Trophoblast cell (in vitro differentiated cells and primary cell): ENCODE measurements around the gene RIPOR3.
"Not testable (repeated sequence)": the region's sequence is repeated elsewhere in the genome, so short reads cannot be mapped to it uniquely, and the experiment has no call there.

Source experiments
- DNase-seq, 2 donors: peaks; one replicate each; pipeline ENCODE4 v3.0.0-alpha.2; 2016
- H2AFZ ChIP-seq: 2 replicates; pipeline ENCODE4 v1.6.1; 2013; ENCODE audit warnings: low read length, moderate library complexity, mild to moderate bottlenecking; ENCODE audit not compliant: insufficient read depth, poor library complexity
- H2AK5ac ChIP-seq: 2 replicates; pipeline ENCODE4 v1.6.1; 2013; ENCODE audit warnings: mild to moderate bottlenecking, low read length
- H2BK120ac ChIP-seq: 2 replicates; pipeline ENCODE4 v1.6.1; 2013; ENCODE audit warnings: low read length, mild to moderate bottlenecking, moderate library complexity; ENCODE audit not compliant: insufficient read depth, poor library complexity
- H2BK12ac ChIP-seq: 2 replicates; pipeline ENCODE4 v1.6.1; 2013; ENCODE audit warnings: mild to moderate bottlenecking, low read length, moderate library complexity
- H2BK5ac ChIP-seq: 2 replicates; pipeline ENCODE4 v1.6.1; 2013; ENCODE audit warnings: low read length, low read depth, moderate library complexity, mild to moderate bottlenecking; ENCODE audit not compliant: poor library complexity
- H3K14ac ChIP-seq: 2 replicates; pipeline ENCODE4 v1.6.1; 2013; ENCODE audit warnings: mild to moderate bottlenecking, low read length
- H3K18ac ChIP-seq: 2 replicates; pipeline ENCODE4 v1.6.1; 2013; ENCODE audit warnings: mild to moderate bottlenecking, low read length
- H3K23ac ChIP-seq: 2 replicates; pipeline ENCODE4 v1.6.1; 2013; ENCODE audit warnings: low read length
- H3K27ac ChIP-seq: 2 replicates; pipeline ENCODE4 v1.5.1; 2013; ENCODE audit warnings: low read depth, mild to moderate bottlenecking, inconsistent platforms, low read length, moderate library complexity
- H3K27me3 ChIP-seq: 2 replicates; pipeline ENCODE4 v1.6.1; 2013; ENCODE audit warnings: inconsistent platforms, mild to moderate bottlenecking, low read length, moderate library complexity; ENCODE audit not compliant: insufficient read depth
- H3K36me3 ChIP-seq, 2 experiments: 1 replicate in 1 of 2; 2 replicates in 1 of 2; pipeline ENCODE4 v1.6.1; 2013; ENCODE audit warnings: low read length in 2 of 2, mild to moderate bottlenecking in 2 of 2, moderate library complexity in 1 of 2; ENCODE audit not compliant: insufficient read depth in 2 of 2, control insufficient read depth in 1 of 2
- H3K4ac ChIP-seq: 2 replicates; pipeline ENCODE4 v1.6.1; 2013; ENCODE audit warnings: low read depth, mild to moderate bottlenecking, low read length, moderate library complexity
- H3K4me1 ChIP-seq, 2 experiments: 1 replicate in 1 of 2; 2 replicates in 1 of 2; pipeline ENCODE4 v1.6.1; 2013; ENCODE audit warnings: low read length in 2 of 2, mild to moderate bottlenecking in 2 of 2, moderate library complexity in 1 of 2; ENCODE audit not compliant: insufficient read depth in 2 of 2, control insufficient read depth in 1 of 2
- H3K4me2 ChIP-seq: 2 replicates; pipeline ENCODE4 v1.6.1; 2013; ENCODE audit warnings: inconsistent platforms, mild to moderate bottlenecking, low read length, moderate library complexity
- H3K4me3 ChIP-seq: 2 replicates; pipeline ENCODE4 v1.5.1; 2013; ENCODE audit warnings: mild to moderate bottlenecking, low read depth, low read length, inconsistent platforms
- H3K79me1 ChIP-seq: one replicate; pipeline ENCODE4 v1.6.1; 2013; ENCODE audit warnings: low read length
- H3K79me2 ChIP-seq: 2 replicates; pipeline ENCODE4 v1.6.1; 2013; ENCODE audit warnings: low read length, mild to moderate bottlenecking; ENCODE audit not compliant: control insufficient read depth, insufficient read depth, poor library complexity
- H3K9ac ChIP-seq: 2 replicates; pipeline ENCODE4 v1.6.1; 2013; ENCODE audit warnings: mild to moderate bottlenecking, low read length
- H3K9me3 ChIP-seq: 2 replicates; pipeline ENCODE4 v1.6.1; 2013; ENCODE audit warnings: low read depth, mild to moderate bottlenecking, control low read depth, inconsistent platforms, low read length; ENCODE audit not compliant: insufficient read depth
- H4K12ac ChIP-seq: 2 replicates; pipeline ENCODE4 v1.6.1; 2013; ENCODE audit warnings: low read depth, mild to moderate bottlenecking, low read length, moderate library complexity
- H4K8ac ChIP-seq: 2 replicates; pipeline ENCODE4 v1.6.1; 2013; ENCODE audit warnings: low read depth, mild to moderate bottlenecking, low read length, moderate library complexity
- H4K91ac ChIP-seq: one replicate; pipeline ENCODE4 v1.6.1; 2013; ENCODE audit warnings: low read depth, mild to moderate bottlenecking, low read length, moderate library complexity
- WGBS: extraction: QIAGEN DNeasy Blood & Tissue Kit; methylation state at CpG from one replicate; pipeline ENCODE4 v1.1.7; 2013; ENCODE audit warnings: missing lambda C conversion rate; ENCODE audit not compliant: insufficient read length, insufficient coverage; ENCODE audit errors: extremely low coverage; 5-methylcytosine and 5-hydroxymethylcytosine counted together

RIPOR3 gene

DNA sequence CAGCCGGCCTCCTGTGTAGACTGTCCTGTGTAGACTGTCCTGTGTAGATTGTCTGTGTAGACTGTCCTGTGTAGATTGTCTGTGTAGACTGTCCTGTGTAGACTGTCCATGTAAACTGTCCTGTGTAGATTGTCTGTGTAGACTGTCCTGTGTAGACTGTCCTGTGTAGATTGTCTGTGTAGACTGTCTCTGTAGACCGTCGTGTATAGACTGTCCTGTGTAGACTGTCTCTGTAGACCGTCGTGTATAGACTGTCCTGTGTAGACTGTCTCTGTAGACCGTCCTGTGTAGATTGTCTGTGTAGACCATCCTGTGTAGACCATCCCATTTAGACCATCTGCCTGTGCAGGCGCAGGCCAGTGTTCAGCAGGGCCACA is 121.9 kb downstream of the RIPOR3 start:
- H3K4me1 ChIP-seq = not testable (repeated sequence)
- H2AK5ac ChIP-seq = peak overlapping the region; percentile 34

DNA sequence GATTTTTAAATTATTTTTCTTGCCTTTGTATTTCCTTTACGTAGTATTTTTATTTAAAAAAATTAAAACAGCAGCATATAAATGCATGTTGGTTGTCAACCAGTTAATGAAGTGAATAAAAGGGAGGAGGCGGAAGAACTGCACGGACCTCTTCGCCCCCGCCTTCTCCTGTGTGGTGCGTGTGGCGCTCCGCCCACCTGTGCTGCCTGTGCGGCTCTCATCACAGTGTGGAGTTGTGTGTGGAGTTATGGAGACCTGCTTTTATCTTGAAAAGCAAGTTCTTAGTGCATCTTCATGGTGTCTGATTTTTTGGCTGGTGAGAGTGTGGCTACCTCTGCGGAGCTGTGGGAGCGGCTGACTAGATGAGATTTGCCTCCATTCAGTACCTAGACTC is 122.8 kb downstream of the RIPOR3 start:
- no peak overlapping the region for H4K8ac ChIP-seq
- H3K18ac ChIP-seq = no peak overlapping the region
- WGBS = no CpG with 5 or more reads among the region's 11 CpGs
- no peak overlapping the region for H3K4me3 ChIP-seq
- peaks cover 2% of the 10 kb centered on the region for H3K79me1 ChIP-seq
- no peak overlapping the region for H3K4ac ChIP-seq
- no peak overlapping the region for H2BK5ac ChIP-seq
- no peak overlapping the region for H4K91ac ChIP-seq
- no peak overlapping the region for H2AFZ ChIP-seq
- no peaks in the 10 kb centered on the region for H3K27me3 ChIP-seq
- H3K27ac ChIP-seq = no peak overlapping the region
- no peaks in the 10 kb centered on the region for H3K79me2 ChIP-seq
- no peak overlapping the region for H3K9ac ChIP-seq
- no peak for DNase-seq
- peaks cover 4 to 5% of the 10 kb centered on the region in 2 experiments for H3K4me1 ChIP-seq
- H3K4me2 ChIP-seq = no peak overlapping the region
- no peak overlapping the region for H4K12ac ChIP-seq
- H2BK12ac ChIP-seq = no peak overlapping the region
- no peak overlapping the region for H3K14ac ChIP-seq
- no peak overlapping the region for H2AK5ac ChIP-seq
- H3K36me3 ChIP-seq = peaks cover 15 to 25% of the 10 kb centered on the region in 2 experiments
- no peak overlapping the region for H2BK120ac ChIP-seq
- H3K9me3 ChIP-seq = no peaks in the 10 kb centered on the region
- no peak overlapping the region for H3K23ac ChIP-seq

More for the DNA sequence above, 121.9 kb downstream of the RIPOR3 start:
- H4K8ac ChIP-seq, H2BK5ac ChIP-seq, DNase-seq, H3K79me2 ChIP-seq, H3K4me3 ChIP-seq, H3K4ac ChIP-seq, H3K4me2 ChIP-seq, H3K23ac ChIP-seq, H3K27me3 ChIP-seq, H3K9ac ChIP-seq, H2BK12ac ChIP-seq, H3K9me3 ChIP-seq, H3K79me1 ChIP-seq, H4K91ac ChIP-seq, H2AFZ ChIP-seq: not testable (repeated sequence)
- WGBS = no CpG with 5 or more reads among the region's 7 CpGs
- Histone ChIP-seq H3K36me3 (peaks cover 18 to 28% of the 10 kb centered on the region in 2 experiments), H3K27ac (peak overlapping the region; percentile 0), H3K18ac (peak overlapping the region; percentile 9), H3K14ac (peak overlapping the region; percentile 16), H4K12ac (peak overlapping the region; percentile 52), H2BK120ac (peak overlapping the region; percentile 10)

DNA sequence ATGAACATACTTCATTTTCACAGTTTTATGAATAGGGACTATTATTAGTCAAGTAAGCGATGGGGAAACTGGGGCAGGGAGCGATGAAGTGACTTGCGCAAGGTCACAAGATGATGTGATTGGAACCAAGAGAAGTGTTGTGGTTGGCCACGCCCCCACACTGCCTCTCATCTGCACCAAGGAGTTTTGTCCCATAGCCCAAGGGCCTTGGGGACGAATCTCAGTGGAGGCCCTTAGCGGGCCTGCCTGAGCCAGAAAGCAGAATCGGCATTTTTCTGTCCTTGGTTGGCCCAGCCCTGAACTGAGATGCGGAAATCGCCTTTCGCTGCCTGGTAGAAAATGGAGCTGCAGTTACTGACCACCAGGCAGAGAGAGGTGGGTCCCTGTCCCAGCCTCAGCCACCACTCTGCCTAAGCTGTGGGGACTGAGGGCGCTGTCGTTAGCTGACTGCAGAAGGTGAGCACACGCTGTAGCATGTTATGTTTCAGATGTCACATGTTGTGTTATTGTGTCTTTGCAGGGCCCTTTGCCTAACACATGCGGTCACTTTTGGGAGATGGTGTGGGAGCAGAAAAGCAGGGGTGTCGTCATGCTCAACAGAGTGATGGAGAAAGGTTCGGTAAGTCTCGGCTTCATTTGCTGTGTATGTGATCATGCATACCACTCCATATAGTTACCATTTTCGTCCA is 123.3 kb downstream of the RIPOR3 start:
- no peaks in the 10 kb centered on the region for H3K79me2 ChIP-seq
- no peak overlapping the region for H3K27ac ChIP-seq
- H3K14ac ChIP-seq = no peak overlapping the region
- H4K91ac ChIP-seq = no peak overlapping the region
- H2BK5ac ChIP-seq = no peak overlapping the region
- no peaks in the 10 kb centered on the region for H3K9me3 ChIP-seq
- no peak overlapping the region for H2BK120ac ChIP-seq
- H3K27me3 ChIP-seq = no peaks in the 10 kb centered on the region
- no peak overlapping the region for H2BK12ac ChIP-seq
- no peak overlapping the region for H3K4me3 ChIP-seq
- H2AK5ac ChIP-seq = no peak overlapping the region
- no peak overlapping the region for H4K8ac ChIP-seq
- peaks cover 2% of the 10 kb centered on the region for H3K79me1 ChIP-seq
- peaks cover 15 to 28% of the 10 kb centered on the region in 2 experiments for H3K36me3 ChIP-seq
- no peak overlapping the region for H4K12ac ChIP-seq
- peaks cover 4 to 5% of the 10 kb centered on the region in 2 experiments for H3K4me1 ChIP-seq
- no peak overlapping the region for H3K4me2 ChIP-seq
- no peak overlapping the region for H3K18ac ChIP-seq
- peak; percentile 88 to 92 for DNase-seq
- no CpG with 5 or more reads among the region's 18 CpGs for WGBS
- H3K9ac ChIP-seq = no peak overlapping the region
- no peak overlapping the region for H3K4ac ChIP-seq
- H2AFZ ChIP-seq = no peak overlapping the region
- H3K23ac ChIP-seq = no peak overlapping the region

DNA sequence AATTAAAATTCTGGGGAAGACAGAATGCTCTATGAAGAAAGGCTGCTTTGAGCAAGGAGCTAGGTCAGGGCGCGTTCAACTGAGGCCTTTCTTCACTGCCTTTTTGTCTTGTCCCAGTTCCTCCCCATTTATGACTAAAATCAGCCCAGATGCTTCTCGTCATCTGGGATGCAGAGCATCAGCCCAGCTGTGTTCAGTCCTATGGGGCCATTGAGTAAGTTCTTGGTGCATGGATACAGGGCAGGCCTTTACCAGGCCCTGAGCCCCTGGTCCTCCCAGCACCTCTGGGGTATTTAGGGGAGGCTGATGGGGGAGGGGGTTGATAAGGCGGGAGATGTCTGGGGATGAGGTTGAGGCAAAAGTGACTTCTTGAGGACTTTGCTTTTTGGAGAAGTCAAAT is 125.5 kb downstream of the RIPOR3 start:
- no peak overlapping the region for H3K18ac ChIP-seq
- DNase-seq = no peak
- no peak overlapping the region for H3K4me2 ChIP-seq
- no peak overlapping the region for H4K12ac ChIP-seq
- no peak overlapping the region for H3K27ac ChIP-seq
- no peak overlapping the region for H2BK120ac ChIP-seq
- no peaks in the 10 kb centered on the region for H3K27me3 ChIP-seq
- no peak overlapping the region for H3K4me3 ChIP-seq
- H3K14ac ChIP-seq = no peak overlapping the region
- peaks cover 12 to 18% of the 10 kb centered on the region in 2 experiments for H3K4me1 ChIP-seq
- peaks cover 9% of the 10 kb centered on the region for H3K79me1 ChIP-seq
- no peak overlapping the region for H2BK5ac ChIP-seq
- H2AFZ ChIP-seq = no peak overlapping the region
- H3K79me2 ChIP-seq = peaks cover 2% of the 10 kb centered on the region
- no CpG with 5 or more reads among the region's 4 CpGs for WGBS
- no peak overlapping the region for H4K91ac ChIP-seq
- no peak overlapping the region for H3K4ac ChIP-seq
- no peak overlapping the region for H2BK12ac ChIP-seq
- H3K23ac ChIP-seq = no peak overlapping the region
- H3K9me3 ChIP-seq = no peaks in the 10 kb centered on the region
- no peak overlapping the region for H2AK5ac ChIP-seq
- H3K9ac ChIP-seq = no peak overlapping the region
- peaks cover 21 to 34% of the 10 kb centered on the region in 2 experiments for H3K36me3 ChIP-seq
- H4K8ac ChIP-seq = no peak overlapping the region
